Vagina (tissue), 2 donors: ENCODE results near the gene RBM20. TPM values are rescaled to one million over a fixed set of nuclear protein-coding genes. Genes with fewer than 3 reads are reported as not detected.

Experiments used
- DNase-seq, 2 donors: peaks; one replicate each; pipeline ENCODE4 v3.0.0-alpha.2; 2017; ENCODE audit errors: extremely low spot score in 2 of 2
- H3K27ac ChIP-seq: fragments of 200-600 bp; sonication (generic); one replicate; pipeline ENCODE4 v1.5.1; 2019
- H3K27me3 ChIP-seq: fragments of 200-600 bp; sonication (generic); one replicate; pipeline ENCODE4 v1.5.1; 2019
- H3K36me3 ChIP-seq, 2 donors: fragments of 200-600 bp; sonication (generic); one replicate each; pipeline ENCODE4 v1.5.1; 2017 to 2019
- H3K4me1 ChIP-seq: fragments of 200-600 bp; sonication (generic); one replicate; pipeline ENCODE4 v1.5.1; 2019
- H3K4me3 ChIP-seq, 2 donors: fragments of 200-600 bp; sonication (generic); 1 replicate in 1 of 2; 2 replicates in 1 of 2; pipeline ENCODE4 v1.5.1; 2016 to 2019
- H3K9me3 ChIP-seq: fragments of 200-600 bp; sonication (generic); one replicate; pipeline ENCODE4 v1.5.1; 2019
- POLR2A ChIP-seq, 2 donors: fragments of 450-650 bp; IDR thresholded peaks; one replicate each; pipeline ENCODE4 v1.6.1; 2017; ENCODE audit warnings: antibody characterized with exemption in 2 of 2, mild to moderate bottlenecking in 2 of 2, moderate library complexity in 2 of 2
- POLR2AphosphoS5 ChIP-seq, 2 donors: sonication (generic); formaldehyde crosslinking; IDR thresholded peaks; one replicate each; pipeline ENCODE4 v1.9.0; 2017; ENCODE audit warnings: antibody characterized with exemption in 2 of 2, mild to moderate bottlenecking in 2 of 2, low read depth in 1 of 2; ENCODE audit not compliant: insufficient read depth in 1 of 2
- intact Hi-C: fragments of 100-400 bp; cut with DNase I; formaldehyde crosslinking; loops from one replicate; pipeline ENCODE4 v1.15.1; 2023
- total RNA-seq: library from RNA; depleted of rRNA; stranded (reverse); fragments of >200 nt; gene quantifications from one replicate; pipeline ENCODE4 v1.2.3, GENCODE V29; 2016
- TF ChIP-seq, protein P1 (sequence below), 3 experiments: fragments of 450-650 bp in 2 of 3; fragments of 200-600 bp in 1 of 3; sonication (generic) in 1 of 3; IDR thresholded peaks; one replicate each; pipeline ENCODE4 v1.5.1; 2017 to 2019; ENCODE audit warnings: antibody characterized with exemption in 3 of 3, mild to moderate bottlenecking in 2 of 3, moderate library complexity in 2 of 3

Gene RBM20
- total RNA-seq, 1 donor from 2014 or later: 5.2 TPM

- H3K27me3 ChIP-seq: no peaks in the 10 kb centered on the region
- H3K4me3 ChIP-seq: no peak overlapping the region
- no peak for DNase-seq
- H3K9me3 ChIP-seq: no peaks in the 10 kb centered on the region
- no peak overlapping the region for H3K27ac ChIP-seq
- peak in 1 of 2 donors; percentile 44 for TF ChIP-seq POLR2AphosphoS5 (IDR thresholded peaks at IDR 0.05; ENCODE audit: insufficient read depth in 1 of 2, low read depth in 1 of 2)
- TF ChIP-seq POLR2A (IDR thresholded peaks at IDR 0.05): no peak
- intact Hi-C loops: no loop called here
- H3K36me3 ChIP-seq: no peaks in the 10 kb centered on the region
- H3K4me1 ChIP-seq: peaks cover 44% of the 10 kb centered on the region
Observed at GRCh38 chr10:110845756-110846620, 201.9 kb downstream of the RBM20 start.

DNA sequence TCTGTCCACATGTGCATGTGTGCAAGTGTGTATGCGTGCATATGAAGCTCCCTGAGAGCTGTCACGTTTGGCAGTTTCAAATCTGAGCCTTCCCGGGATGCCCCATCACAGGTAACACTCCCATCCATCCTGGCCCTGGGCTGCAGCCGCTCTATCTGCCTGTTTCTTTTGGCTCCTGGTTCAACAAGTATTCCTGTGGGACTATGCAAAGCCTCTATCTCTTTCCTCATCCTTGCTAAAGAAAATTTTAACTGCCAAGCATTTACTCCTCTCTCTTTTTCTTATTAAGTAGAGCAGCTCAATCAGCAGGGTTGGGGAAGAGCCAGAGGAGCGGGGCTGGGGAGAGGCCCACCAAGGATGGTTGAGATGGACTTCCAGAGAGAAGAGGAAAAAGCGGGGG lies 203.2 kb downstream of the RBM20 start:
- no peaks in the 10 kb centered on the region for H3K27me3 ChIP-seq
- intact Hi-C loops: no loop called here
- no peak for TF ChIP-seq POLR2A (IDR thresholded peaks at IDR 0.05)
- TF ChIP-seq POLR2AphosphoS5 (IDR thresholded peaks at IDR 0.05; ENCODE audit: insufficient read depth in 1 of 2, low read depth in 1 of 2): no peak
- TF ChIP-seq, protein P1, sequence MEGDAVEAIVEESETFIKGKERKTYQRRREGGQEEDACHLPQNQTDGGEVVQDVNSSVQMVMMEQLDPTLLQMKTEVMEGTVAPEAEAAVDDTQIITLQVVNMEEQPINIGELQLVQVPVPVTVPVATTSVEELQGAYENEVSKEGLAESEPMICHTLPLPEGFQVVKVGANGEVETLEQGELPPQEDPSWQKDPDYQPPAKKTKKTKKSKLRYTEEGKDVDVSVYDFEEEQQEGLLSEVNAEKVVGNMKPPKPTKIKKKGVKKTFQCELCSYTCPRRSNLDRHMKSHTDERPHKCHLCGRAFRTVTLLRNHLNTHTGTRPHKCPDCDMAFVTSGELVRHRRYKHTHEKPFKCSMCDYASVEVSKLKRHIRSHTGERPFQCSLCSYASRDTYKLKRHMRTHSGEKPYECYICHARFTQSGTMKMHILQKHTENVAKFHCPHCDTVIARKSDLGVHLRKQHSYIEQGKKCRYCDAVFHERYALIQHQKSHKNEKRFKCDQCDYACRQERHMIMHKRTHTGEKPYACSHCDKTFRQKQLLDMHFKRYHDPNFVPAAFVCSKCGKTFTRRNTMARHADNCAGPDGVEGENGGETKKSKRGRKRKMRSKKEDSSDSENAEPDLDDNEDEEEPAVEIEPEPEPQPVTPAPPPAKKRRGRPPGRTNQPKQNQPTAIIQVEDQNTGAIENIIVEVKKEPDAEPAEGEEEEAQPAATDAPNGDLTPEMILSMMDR (IDR thresholded peaks at IDR 0.05): no peak

DNA sequence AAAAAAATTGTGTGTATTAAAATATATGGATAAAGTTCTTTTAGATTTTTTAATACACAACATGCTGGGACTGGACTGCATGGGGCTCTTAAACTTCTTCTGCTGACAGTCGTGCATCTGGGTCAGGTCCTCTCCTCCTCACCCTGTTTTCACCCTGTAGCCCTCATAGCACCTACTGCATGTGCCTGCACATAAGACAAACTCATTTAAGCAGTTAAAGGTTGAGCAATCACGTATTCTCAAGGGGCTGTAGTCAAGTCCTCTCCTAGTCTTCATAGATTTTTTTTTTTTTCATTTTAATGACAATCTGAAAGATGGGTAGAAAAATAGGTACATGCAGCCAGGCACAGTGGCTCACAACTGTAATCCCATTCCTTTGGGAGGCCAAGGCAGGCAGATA lies 204.0 kb downstream of the RBM20 start:
- no peaks in the 10 kb centered on the region for H3K27me3 ChIP-seq
- no peak overlapping the region for H3K27ac ChIP-seq
- no peaks in the 10 kb centered on the region for H3K9me3 ChIP-seq
- TF ChIP-seq POLR2A (IDR thresholded peaks at IDR 0.05): no peak
- TF ChIP-seq POLR2AphosphoS5 (IDR thresholded peaks at IDR 0.05; ENCODE audit: insufficient read depth in 1 of 2, low read depth in 1 of 2): no peak
- TF ChIP-seq, protein P1 (IDR thresholded peaks at IDR 0.05): no peak
- intact Hi-C loops: no loop called here
- peaks cover 52% of the 10 kb centered on the region for H3K4me1 ChIP-seq
- no peak overlapping the region for H3K4me3 ChIP-seq
- no peaks in the 10 kb centered on the region for H3K36me3 ChIP-seq
- no peak for DNase-seq

More for the DNA sequence above, 203.2 kb downstream of the RBM20 start:
- no peak overlapping the region for H3K27ac ChIP-seq
- no peak overlapping the region for H3K4me3 ChIP-seq
- peaks cover 52% of the 10 kb centered on the region for H3K4me1 ChIP-seq
- H3K36me3 ChIP-seq: no peaks in the 10 kb centered on the region
- no peaks in the 10 kb centered on the region for H3K9me3 ChIP-seq
- no peak for DNase-seq

DNA sequence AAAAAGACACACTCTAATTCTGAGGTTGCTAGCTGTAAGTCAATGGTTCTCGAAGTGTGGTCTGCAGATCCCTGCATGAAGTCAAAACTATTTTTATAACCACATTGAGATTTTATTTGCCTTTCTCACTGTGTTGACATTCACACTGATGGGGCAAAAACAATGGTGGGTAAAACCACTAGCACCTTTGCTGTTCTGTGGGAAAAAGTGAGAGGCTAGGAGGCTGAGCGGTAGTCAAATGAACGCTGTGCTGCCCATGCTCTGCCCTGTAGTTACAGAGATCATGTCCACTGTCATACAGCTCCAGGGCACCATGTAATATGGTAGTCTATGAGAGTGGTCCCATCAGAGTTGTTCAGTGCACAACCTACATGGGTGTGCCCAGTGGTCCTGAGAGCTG lies 206.0 kb downstream of the RBM20 start:
- intact Hi-C loops: no loop called here
- Histone ChIP-seq H3K27ac (no peak overlapping the region), H3K27me3 (no peaks in the 10 kb centered on the region), H3K4me3 (no peak overlapping the region), H3K9me3 (no peaks in the 10 kb centered on the region), H3K4me1 (peaks cover 42% of the 10 kb centered on the region), H3K36me3 (no peaks in the 10 kb centered on the region)
- no peak for DNase-seq
- TF ChIP-seq, protein P1 (IDR thresholded peaks at IDR 0.05): no peak
- no peak for TF ChIP-seq POLR2A (IDR thresholded peaks at IDR 0.05)
- no peak for TF ChIP-seq POLR2AphosphoS5 (IDR thresholded peaks at IDR 0.05; ENCODE audit: insufficient read depth in 1 of 2, low read depth in 1 of 2)

DNA sequence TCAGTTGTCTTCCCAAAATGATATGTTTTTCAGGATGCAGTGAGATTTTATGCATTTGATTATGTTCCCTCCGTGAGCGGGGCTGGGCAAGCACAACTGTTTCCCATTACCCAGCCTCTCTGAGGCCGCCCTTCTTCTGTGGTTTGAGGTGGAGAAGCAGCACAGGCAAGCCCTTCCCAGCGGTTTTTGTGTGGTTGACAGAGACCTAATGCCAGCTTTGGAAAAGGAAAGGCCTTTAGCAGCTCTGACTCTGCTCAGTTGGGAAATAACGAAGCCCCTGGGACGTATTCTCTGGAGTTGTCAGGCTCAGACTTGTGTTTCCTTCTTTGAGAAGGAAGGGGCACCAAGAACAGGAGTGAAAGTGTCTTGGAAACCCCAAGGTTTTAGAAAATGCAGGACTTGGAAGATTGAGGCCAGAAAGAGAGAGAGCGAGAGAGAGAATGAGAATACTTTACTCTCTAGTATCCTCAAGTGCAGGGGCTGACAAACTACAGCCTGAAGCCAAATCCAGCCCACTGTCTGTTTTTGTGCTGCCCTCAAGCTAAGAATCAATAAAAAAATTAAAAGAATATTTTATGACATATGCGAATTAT lies 207.0 kb downstream of the RBM20 start:
- TF ChIP-seq POLR2A (IDR thresholded peaks at IDR 0.05) (no peak), POLR2AphosphoS5 (IDR thresholded peaks at IDR 0.05; ENCODE audit: insufficient read depth in 1 of 2, low read depth in 1 of 2) (no peak)
- TF ChIP-seq, protein P1 (IDR thresholded peaks at IDR 0.05): no peak
- Histone ChIP-seq H3K36me3 (no peaks in the 10 kb centered on the region), H3K9me3 (no peaks in the 10 kb centered on the region), H3K27me3 (no peaks in the 10 kb centered on the region), H3K4me3 (no peak overlapping the region), H3K4me1 (peaks cover 32% of the 10 kb centered on the region), H3K27ac (peak overlapping the region; percentile 68)
- intact Hi-C loops: no loop called here
- DNase-seq: peak; percentile 29 to 88
